CD4-positive, CD25-positive, alpha-beta regulatory T cell (primary cell): Measurements from ENCODE around the gene LAMA1. TPM values are rescaled to one million over a fixed set of nuclear protein-coding genes. Genes with fewer than 3 reads are reported as not detected.

ENCODE experiments used
- ATAC-seq, 2 donors: fragments of 150-1000 bp; cut with Tn5 transposase; one replicate each; pipeline ENCODE4 v1.10.0; 2021; ENCODE audit warnings: low read depth in 2 of 2, moderate number of reproducible peaks in 2 of 2, moderate library complexity in 1 of 2
- DNase-seq, 3 donors: peaks; one replicate each; pipeline versions ENCODE4 v3.0.0 to v3.0.0-alpha.2; 2012 to 2022; ENCODE audit warnings: mixed read lengths in 1 of 3
- H3K27ac ChIP-seq: one replicate; pipeline ENCODE4 v1.7.0; 2013; ENCODE audit warnings: mild to moderate bottlenecking, low read length; ENCODE audit not compliant: insufficient read depth, poor library complexity, severe bottlenecking
- H3K27me3 ChIP-seq: one replicate; pipeline ENCODE4 v1.7.0; 2013; ENCODE audit warnings: low read length; ENCODE audit not compliant: control insufficient read depth, insufficient read depth
- H3K36me3 ChIP-seq: one replicate; pipeline ENCODE4 v1.7.0; 2013; ENCODE audit warnings: mild to moderate bottlenecking, low read length, moderate library complexity; ENCODE audit not compliant: control insufficient read depth, insufficient read depth
- H3K4me1 ChIP-seq: 2 replicates; pipeline ENCODE4 v1.7.0; 2013; ENCODE audit warnings: mild to moderate bottlenecking, low read length; ENCODE audit not compliant: insufficient read depth, control insufficient read depth, poor library complexity, severe bottlenecking
- H3K4me3 ChIP-seq: one replicate; pipeline ENCODE4 v1.7.0; 2013; ENCODE audit warnings: low read depth, mild to moderate bottlenecking, low read length, moderate library complexity
- H3K9me3 ChIP-seq, 2 experiments: 1 replicate in 1 of 2; 2 replicates in 1 of 2; pipeline ENCODE4 v1.7.0; 2013; ENCODE audit warnings: low read length in 2 of 2, mild to moderate bottlenecking in 1 of 2, moderate library complexity in 1 of 2; ENCODE audit not compliant: control insufficient read depth in 2 of 2
- H3K27ac Mint-ChIP-seq, 3 donors: one replicate each; pipeline ENCODE4 v1.8.0; 2020 to 2022; ENCODE audit warnings: mild to moderate bottlenecking in 3 of 3, mixed read lengths in 3 of 3, moderate library complexity in 2 of 3
- H3K27me3 Mint-ChIP-seq: one replicate; pipeline ENCODE4 v1.8.0; 2022; ENCODE audit warnings: mild to moderate bottlenecking, mixed read lengths
- H3K36me3 Mint-ChIP-seq: one replicate; pipeline ENCODE4 v1.8.0; 2020; ENCODE audit warnings: mixed read lengths
- H3K4me1 Mint-ChIP-seq, 4 donors: one replicate each; pipeline ENCODE4 v1.8.0; 2020 to 2022; ENCODE audit warnings: mixed read lengths in 4 of 4, mild to moderate bottlenecking in 1 of 4
- H3K4me3 Mint-ChIP-seq, 4 donors: one replicate each; pipeline ENCODE4 v1.8.0; 2020 to 2022; ENCODE audit warnings: mild to moderate bottlenecking in 4 of 4, mixed read lengths in 4 of 4, moderate library complexity in 3 of 4
- H3K9me3 Mint-ChIP-seq, 7 donors: one replicate each; pipeline ENCODE4 v1.8.0; 2020 to 2022; ENCODE audit warnings: mixed read lengths in 7 of 7, mild to moderate bottlenecking in 3 of 7, moderate library complexity in 2 of 7
- polyA plus RNA-seq, 4 donors: library from polyadenylated mRNA; unstranded; fragments of 300-500 nt; fragmentation: Illumina TruSeq; gene quantifications; one replicate each; pipeline ENCODE4 v1.2.3, GENCODE V29; 2021
- total RNA-seq: library from RNA; stranded (reverse); gene quantifications from one replicate; pipeline ENCODE4 v1.2.3, GENCODE V29; 2022

Gene LAMA1
- total and polyA plus RNA-seq, 5 donors from 2014 or later = not detected

GRCh38 chr18:6921571-6921970, 196.0 kb downstream of the LAMA1 start:
- H3K4me1 Mint-ChIP-seq = no peaks in the 10 kb centered on the region
- no peak overlapping the region for H3K27ac ChIP-seq
- no peaks in the 10 kb centered on the region for H3K27me3 Mint-ChIP-seq
- H3K9me3 Mint-ChIP-seq = peaks cover 0 to 9% (median 4%) of the 10 kb centered on the region in 7 donors
- H3K27me3 ChIP-seq = no peaks in the 10 kb centered on the region
- H3K4me3 ChIP-seq = no peak overlapping the region
- H3K9me3 ChIP-seq = no peaks in the 10 kb centered on the region
- H3K27ac Mint-ChIP-seq = no peak overlapping the region
- H3K4me1 ChIP-seq = no peaks in the 10 kb centered on the region
- no peaks in the 10 kb centered on the region for H3K36me3 Mint-ChIP-seq
- ATAC-seq (no peak), DNase-seq (no peak)
- no peaks in the 10 kb centered on the region for H3K36me3 ChIP-seq
- H3K4me3 Mint-ChIP-seq = no peak overlapping the region

DNA sequence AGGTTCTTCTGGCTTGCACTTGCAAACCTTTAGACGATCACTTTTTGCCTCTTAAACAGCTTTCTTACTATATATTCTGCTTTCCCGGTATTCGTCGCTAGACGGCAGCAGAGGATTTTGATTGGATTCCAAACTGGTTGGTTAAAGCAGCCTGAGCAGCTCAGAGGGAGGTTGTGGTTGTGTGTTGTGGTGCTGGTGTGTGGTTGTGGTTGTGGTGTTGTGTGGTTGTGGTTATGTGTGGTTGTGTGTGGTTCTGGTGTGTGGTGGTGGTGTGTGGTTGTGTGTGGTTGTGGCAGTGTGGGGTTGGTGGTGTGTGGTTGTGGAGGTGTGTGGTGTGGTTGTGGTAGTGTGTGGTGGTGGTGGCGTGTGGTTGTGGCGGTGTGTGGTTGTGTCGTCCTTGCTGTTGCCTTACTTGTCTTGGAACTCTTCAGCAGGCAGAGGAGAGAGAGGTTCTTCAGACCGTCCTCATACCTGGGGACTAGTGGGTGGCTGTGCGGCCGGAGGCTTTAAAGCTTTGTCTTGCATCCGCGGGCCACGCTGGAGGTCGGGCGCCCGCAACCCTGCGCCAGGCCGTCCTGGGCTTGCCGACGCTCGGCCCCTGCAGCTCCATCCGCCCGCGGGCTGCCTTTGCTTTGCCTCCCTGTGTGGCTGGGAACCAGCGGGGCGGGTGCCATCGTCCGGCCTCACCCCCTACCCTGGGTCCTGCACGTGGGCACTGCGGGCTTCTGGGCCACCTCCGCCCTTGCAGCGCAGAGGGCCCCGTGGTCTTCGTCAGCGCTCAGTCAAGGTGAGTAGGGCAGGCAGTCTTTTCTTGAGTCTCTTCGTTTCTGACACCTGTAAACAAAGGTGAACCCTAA, 197.3 kb downstream of the LAMA1 start:
- no peaks in the 10 kb centered on the region for H3K27me3 ChIP-seq
- no peak overlapping the region for H3K27ac ChIP-seq
- no peaks in the 10 kb centered on the region for H3K27me3 Mint-ChIP-seq
- H3K27ac Mint-ChIP-seq = no peak overlapping the region
- H3K9me3 Mint-ChIP-seq = peaks cover 0 to 9% (median 3%) of the 10 kb centered on the region in 7 donors
- H3K9me3 ChIP-seq = no peaks in the 10 kb centered on the region
- no peaks in the 10 kb centered on the region for H3K4me1 ChIP-seq
- H3K36me3 Mint-ChIP-seq = no peaks in the 10 kb centered on the region
- ATAC-seq (no peak), DNase-seq (peak in 1 of 3 donors; percentile 28)
- H3K4me1 Mint-ChIP-seq = no peaks in the 10 kb centered on the region
- H3K4me3 ChIP-seq = no peak overlapping the region
- H3K4me3 Mint-ChIP-seq = no peak overlapping the region
- H3K36me3 ChIP-seq = no peaks in the 10 kb centered on the region

- Histone ChIP-seq H3K9me3 (no peaks in the 10 kb centered on the region), H3K27ac (no peak overlapping the region), H3K4me3 (no peak overlapping the region), H3K27me3 (no peaks in the 10 kb centered on the region), H3K4me1 (no peaks in the 10 kb centered on the region), H3K36me3 (no peaks in the 10 kb centered on the region)
- DNase-seq (no peak), ATAC-seq (no peak)
- H3K36me3 Mint-ChIP-seq = no peaks in the 10 kb centered on the region
- peaks cover 0 to 4% (median 1%) of the 10 kb centered on the region in 7 donors for H3K9me3 Mint-ChIP-seq
- H3K4me3 Mint-ChIP-seq = no peak overlapping the region
- H3K27me3 Mint-ChIP-seq = no peaks in the 10 kb centered on the region
- H3K4me1 Mint-ChIP-seq = no peaks in the 10 kb centered on the region
- H3K27ac Mint-ChIP-seq = no peak overlapping the region
Measured at GRCh38 chr18:6917072-6917471, 200.5 kb downstream of the LAMA1 start.

- H3K4me3 ChIP-seq = no peak overlapping the region
- H3K27me3 Mint-ChIP-seq = no peaks in the 10 kb centered on the region
- no peaks in the 10 kb centered on the region for H3K4me1 Mint-ChIP-seq
- no peak for DNase-seq
- H3K4me3 Mint-ChIP-seq = no peak overlapping the region
- H3K27me3 ChIP-seq = no peaks in the 10 kb centered on the region
- peaks cover 0 to 21% (median 7%) of the 10 kb centered on the region in 7 donors for H3K9me3 Mint-ChIP-seq
- H3K4me1 ChIP-seq = no peaks in the 10 kb centered on the region
- no peak overlapping the region for H3K27ac ChIP-seq
- no peaks in the 10 kb centered on the region for H3K36me3 Mint-ChIP-seq
- no peak for ATAC-seq
- no peak overlapping the region for H3K27ac Mint-ChIP-seq
- no peaks in the 10 kb centered on the region for H3K36me3 ChIP-seq
- H3K9me3 ChIP-seq = no peaks in the 10 kb centered on the region
Measured at GRCh38 chr18:6901286-6901926, 216.2 kb downstream of the LAMA1 start.

DNA sequence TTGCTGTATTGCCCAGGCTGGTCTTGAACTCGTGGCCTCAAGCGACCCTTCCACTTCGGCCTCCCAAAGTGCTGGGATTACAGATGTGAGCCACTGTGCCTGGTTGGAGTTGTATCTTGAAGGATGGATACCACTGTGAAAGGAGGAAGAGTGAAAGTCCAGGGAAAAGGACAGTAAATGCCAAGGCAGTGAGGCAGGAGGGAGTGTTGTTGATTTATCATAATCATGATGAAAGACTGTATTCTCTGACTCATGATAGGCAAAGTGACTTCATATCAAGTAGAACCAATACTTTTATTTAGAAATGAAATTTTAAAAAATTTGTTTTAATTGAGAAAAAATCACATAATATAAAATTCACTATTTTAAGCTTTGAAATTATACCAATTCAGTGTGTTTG, 225.8 kb downstream of the LAMA1 start:
- Mint-ChIP-seq H3K27me3 (no peaks in the 10 kb centered on the region), H3K4me1 (no peaks in the 10 kb centered on the region), H3K9me3 (peaks cover 0 to 3% (median 1%) of the 10 kb centered on the region in 7 donors), H3K4me3 (no peak overlapping the region), H3K36me3 (no peaks in the 10 kb centered on the region), H3K27ac (no peak overlapping the region)
- no peak for DNase-seq
- Histone ChIP-seq H3K4me1 (no peaks in the 10 kb centered on the region), H3K27me3 (no peaks in the 10 kb centered on the region), H3K27ac (no peak overlapping the region), H3K9me3 (peaks cover 0 to 1% of the 10 kb centered on the region in 2 experiments), H3K4me3 (no peak overlapping the region), H3K36me3 (no peaks in the 10 kb centered on the region)
- ATAC-seq = no peak

Other genes with a start within 250 kb of the LAMA1 start
- not detected for gene LRRC30, start 113.3 kb upstream of the LAMA1 start, total RNA-seq
- not detected for gene LRRC30, start 113.3 kb upstream of the LAMA1 start, polyA plus RNA-seq